GM12872 (cell line): ENCODE results near the gene POC1A.

ENCODE experiments used
- CTCF ChIP-seq: IDR thresholded peaks from 3 replicates; pipeline ENCODE4 v1.5.1; 2011; ENCODE audit warnings: low read depth, mild to moderate bottlenecking, low read length, moderate library complexity; ENCODE audit not compliant: insufficient read depth

Gene POC1A

DNA sequence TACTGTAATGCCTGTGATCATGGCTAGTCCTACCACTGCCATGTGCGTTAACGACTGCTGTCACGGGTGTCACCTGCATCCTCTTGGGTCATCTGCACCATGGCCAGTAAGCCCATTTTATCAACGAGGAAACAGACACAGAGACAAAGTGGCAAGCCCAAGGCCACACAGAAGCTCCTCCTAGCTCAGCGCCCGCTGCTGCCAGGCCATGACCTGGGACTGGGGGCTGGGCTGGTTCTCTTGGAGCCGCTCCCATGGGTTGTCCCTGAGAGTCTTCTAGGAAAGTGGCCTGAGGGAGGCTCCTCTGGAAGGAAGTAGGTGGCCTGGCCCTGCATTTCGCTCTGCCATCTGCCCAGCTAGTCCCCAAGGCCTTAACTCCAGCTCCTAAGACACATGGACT lies 102.8 kb downstream of the POC1A start:
- TF ChIP-seq CTCF: no peak

- no peak for TF ChIP-seq CTCF
Observed at GRCh38 chr3:52050571-52050970, 103.7 kb downstream of the POC1A start.

DNA sequence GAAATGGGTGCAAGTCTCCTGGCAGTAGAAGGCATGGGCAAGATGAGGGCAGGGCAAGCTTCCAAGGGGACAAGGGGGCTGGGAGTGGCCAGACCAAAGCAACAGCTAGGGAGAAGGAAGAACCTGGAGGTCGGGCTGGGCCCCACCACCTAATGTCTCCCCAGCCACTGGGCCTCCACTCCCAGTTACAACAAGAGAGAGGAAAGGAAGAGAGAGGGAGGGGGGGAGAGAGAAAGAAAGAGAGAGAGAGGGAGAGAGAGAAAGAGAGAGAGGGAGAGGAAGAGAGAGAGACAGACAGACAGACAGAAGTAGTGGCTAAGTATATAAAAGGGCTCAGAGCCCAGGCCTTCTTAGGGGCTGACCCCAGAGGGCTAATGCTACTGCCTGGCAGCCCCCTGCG lies 104.7 kb downstream of the POC1A start:
- no peak for TF ChIP-seq CTCF

DNA sequence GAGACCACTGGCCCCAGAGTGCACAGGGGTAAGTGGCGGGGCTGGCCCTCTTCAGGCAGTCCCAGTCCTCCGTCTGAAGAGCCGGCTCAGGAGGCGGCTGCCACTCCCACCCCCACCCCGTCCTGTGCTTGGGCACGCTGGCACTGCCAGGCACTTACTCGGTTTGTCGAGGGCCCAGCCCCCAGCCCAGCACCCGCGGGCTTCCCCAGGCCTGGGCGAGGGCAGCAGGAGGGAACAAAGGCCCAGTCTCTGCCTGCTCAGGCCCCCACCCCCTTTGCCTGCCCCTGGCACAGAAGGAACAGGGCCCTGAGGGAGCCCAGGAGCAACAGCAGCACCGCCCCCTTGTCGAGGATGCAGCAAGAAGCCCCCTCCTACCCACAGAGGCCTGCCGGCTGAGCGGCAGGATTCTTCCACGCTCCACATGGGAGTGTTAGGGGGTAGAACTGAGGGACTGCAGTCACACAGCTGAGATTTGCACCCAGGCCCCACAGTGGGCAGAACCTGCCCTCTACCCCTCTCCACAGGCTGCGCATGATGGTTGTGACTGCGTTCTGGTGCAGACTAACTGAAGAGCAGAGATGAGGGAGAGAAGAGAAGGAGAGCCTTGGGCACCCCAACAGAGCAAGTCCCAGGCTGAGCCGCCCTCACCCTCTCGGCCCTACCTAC lies 106.8 kb downstream of the POC1A start:
- no peak for TF ChIP-seq CTCF

- no peak for TF ChIP-seq CTCF
Observed at GRCh38 chr3:52046902-52047239, 107.4 kb downstream of the POC1A start.

DNA sequence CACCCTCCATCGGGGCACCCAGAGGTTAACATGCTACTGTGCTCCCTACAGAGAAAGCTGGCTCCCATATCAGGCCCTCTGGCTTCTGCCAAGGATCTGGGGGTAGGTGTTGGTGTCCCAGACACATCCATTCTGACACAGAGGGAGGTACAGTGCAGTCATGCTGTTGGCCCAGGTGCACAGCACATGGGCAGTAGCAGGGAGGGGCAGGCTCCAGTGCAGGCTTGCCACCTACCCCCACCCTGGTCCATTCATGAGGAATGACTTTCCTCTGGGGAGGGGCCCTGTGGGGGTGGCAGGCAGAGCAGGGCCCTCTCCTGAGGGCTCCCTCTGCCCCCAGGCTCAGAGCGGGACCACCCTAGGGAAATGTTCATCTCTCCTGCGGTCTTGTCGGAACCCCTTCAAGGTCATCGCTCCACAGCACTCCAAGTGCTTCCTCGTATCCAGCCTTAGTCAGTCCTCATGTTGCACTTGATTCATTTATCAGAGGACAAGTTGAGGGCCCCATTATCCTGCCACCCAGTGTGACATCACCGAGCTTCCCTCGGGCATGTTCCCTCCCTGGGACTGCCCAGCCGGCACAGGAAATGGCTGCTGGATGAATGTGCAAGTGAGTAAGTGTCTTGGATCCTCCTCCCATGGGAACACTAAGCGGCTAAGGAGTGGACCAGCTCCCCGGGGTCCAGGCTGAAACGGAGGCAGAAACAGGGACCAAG lies 107.9 kb downstream of the POC1A start:
- TF ChIP-seq CTCF: no peak

DNA sequence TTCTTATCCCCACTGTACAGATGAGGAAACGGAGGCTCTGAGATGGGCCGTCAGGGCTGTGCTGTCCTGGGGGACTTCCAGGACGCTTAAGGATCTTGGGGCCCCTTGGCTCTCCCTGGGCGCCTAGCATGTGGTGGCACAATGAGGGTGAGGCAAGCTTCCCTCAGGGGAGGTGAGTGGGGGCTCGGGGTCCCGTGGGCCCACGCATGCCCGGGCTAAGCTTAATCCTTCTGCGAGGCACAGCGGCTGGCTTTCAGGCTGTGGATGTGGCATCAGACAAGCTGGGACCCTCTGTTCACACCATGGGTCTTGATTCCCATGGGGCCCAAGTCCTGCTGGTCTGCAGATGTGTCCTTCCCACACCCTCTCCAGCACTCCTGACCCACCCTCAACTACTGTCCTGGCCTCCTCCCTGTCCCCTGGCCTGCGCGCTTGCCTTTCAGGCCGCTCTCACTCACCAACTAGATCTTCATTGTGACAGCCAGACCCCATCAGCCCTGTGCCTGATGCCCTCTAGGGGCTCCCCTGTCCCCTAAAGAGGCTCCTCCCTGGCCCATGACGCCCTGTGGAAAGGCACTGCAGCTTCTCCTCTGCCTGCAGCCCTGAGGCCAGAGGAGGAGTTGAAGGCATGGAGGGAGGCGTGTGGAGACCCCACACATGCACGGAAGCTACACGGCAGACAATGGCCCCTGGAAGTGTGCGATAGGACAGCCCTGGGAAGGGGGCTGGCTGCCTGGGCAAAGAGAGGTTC lies 109.2 kb downstream of the POC1A start:
- TF ChIP-seq CTCF: peak; percentile 21; the same call in 1 of the 3 replicates
